Renal cortex interstitium (tissue), 11 donors: ENCODE data around the gene PRMT6. TPM values are rescaled to one million over a fixed set of nuclear protein-coding genes. Genes with fewer than 3 reads are reported as not detected.
"Not testable (repeated sequence)": the region's sequence is repeated elsewhere in the genome, so short reads cannot be mapped to it uniquely, and the experiment has no call there.

ENCODE experiments used
- DNase-seq, 11 donors: peaks; one replicate each; pipeline ENCODE4 v3.0.0-alpha.2; 2013; ENCODE audit warnings: low read depth in 9 of 11, low spot score in 4 of 11; ENCODE audit errors: extremely low read depth in 1 of 11
- polyA plus RNA-seq, 3 donors: library from polyadenylated mRNA; unstranded; fragments of 120-200 nt; gene quantifications; one replicate each; pipeline ENCODE4 v1.2.1, GENCODE V29; 2013; ENCODE audit not compliant: insufficient read length in 3 of 3

Gene PRMT6
- polyA plus RNA-seq, 3 donors, result 38.9 to 44.6 (median 44.2) TPM

GRCh38 chr1:107058245-107059032 is 2.0 kb downstream of the PRMT6 start:
- DNase-seq, result peak in 1 of 11 donors; percentile 17

DNA sequence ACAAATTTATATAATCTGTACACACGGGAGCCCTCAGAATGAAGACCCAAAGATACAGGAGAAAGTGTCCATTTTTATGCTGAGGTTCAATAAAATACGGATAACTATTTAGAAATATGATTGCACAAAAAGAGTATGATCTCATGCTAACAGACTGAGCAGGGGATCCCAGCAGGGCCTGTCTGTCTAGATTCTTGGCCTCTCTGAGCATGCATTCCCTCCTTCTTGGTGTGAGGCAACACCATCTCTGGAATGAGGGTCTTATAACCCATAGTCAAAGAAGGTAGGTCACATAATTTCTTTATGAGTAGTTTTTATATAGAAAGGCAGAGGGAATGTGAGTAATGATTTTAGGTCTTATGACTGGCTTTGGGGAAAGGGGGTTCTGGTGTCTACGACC is 5.4 kb downstream of the PRMT6 start:
- DNase-seq, result no peak

DNA sequence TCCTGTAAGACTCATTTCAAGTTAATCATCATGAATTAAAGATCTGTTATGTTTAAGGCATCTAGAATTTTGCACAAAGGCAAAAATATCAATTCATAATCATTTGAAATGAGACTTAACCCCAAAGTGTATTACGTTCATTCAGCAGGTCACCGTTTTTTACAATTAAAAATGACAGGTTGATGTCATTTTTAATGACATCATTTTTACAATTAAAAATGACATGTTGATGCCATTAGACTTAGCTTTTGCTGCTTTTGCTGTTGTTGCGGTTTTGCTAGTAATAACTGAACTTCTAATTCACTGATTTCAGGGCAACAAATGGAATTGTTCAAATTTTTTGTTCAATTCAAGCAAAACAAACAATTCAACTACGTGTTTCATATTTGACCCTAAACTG is 17.0 kb downstream of the PRMT6 start:
- DNase-seq, result no peak

- no peak for DNase-seq
These were observed 20.4 kb downstream of the PRMT6 start for GRCh38 chr1:107076841-107077240.

GRCh38 chr1:107079249-107079648 is 22.8 kb downstream of the PRMT6 start:
- DNase-seq, result no peak

DNA sequence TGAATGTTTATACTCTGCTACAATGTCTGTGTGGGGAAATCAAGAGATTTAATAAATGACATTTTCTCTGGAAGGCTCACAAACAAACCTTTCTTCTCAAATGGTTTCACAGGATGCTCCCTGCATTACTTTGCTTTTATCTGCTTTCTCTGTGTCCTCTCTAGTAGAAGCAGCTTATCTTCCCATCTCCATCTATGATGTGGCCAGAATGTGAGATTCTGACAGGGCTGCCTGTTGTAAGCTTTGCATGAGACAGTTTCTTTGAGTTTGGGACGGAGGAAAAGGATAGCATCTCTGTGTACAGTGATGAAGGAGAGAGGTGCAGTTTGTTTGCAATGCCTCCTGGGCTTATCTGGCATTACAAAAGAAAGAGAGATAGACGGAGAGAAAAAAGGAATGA is 24.6 kb downstream of the PRMT6 start:
- DNase-seq, result no peak

DNA sequence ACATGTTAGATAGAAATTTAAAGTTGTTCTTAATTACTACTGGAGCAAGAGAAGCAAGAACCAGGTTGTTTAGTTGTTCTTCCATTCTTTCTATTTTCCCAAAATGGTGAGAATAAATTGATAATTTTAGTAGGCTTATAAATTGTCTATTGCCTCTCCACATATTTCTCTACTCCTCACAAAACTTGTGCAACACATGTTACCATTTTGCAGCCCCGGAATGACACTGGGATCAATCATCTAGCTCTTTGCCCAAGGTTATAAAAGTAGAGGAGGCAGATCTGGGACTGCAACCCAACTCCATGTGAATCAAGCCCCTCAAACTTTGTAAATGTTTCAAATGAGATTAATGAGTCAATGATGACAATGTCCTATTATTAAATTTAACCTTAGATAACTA is 34.9 kb downstream of the PRMT6 start:
- DNase-seq, result no peak

DNA sequence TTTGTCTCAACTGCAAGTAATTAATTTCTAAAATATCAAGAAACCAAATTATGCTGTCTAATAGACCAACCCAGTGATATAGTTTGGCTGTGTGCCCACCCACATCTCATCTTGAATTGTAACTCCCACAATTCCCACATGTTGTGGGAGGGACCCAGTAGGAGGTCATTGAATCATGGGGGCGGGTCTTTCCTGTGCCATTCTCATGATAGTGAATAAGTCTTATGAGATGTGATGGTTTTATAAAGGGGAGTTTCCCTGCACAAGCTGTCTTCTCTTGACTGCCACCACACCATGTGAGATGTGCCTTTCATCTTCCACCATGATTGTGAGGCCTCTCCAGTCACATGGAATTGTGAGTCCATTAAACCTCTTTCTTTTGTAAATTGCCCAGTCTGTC is 36.9 kb downstream of the PRMT6 start:
- not testable (repeated sequence) for DNase-seq

- DNase-seq, result no peak
These were observed 39.2 kb downstream of the PRMT6 start for GRCh38 chr1:107095647-107096046.

- DNase-seq, result no peak
These were observed 40.2 kb downstream of the PRMT6 start for GRCh38 chr1:107096690-107097089.

DNA sequence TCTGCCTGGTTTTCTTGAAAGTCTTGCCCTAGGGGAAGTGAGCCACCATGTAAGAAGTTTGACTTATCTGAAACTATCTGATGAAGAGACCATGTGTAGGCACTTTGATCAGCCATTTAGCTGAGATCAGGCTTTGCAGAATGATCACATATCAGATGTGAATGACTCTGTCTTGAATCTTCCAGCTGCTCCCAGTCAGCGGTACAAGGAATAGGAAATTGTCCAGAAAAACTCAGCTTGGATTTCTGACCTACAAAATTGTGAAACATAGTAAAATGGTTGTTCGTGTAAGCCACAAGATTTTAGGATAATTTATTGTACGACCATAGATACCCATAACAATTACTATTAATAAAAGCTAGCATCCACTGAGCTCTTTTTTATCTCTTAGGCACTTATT is 42.5 kb downstream of the PRMT6 start:
- DNase-seq, result no peak

DNA sequence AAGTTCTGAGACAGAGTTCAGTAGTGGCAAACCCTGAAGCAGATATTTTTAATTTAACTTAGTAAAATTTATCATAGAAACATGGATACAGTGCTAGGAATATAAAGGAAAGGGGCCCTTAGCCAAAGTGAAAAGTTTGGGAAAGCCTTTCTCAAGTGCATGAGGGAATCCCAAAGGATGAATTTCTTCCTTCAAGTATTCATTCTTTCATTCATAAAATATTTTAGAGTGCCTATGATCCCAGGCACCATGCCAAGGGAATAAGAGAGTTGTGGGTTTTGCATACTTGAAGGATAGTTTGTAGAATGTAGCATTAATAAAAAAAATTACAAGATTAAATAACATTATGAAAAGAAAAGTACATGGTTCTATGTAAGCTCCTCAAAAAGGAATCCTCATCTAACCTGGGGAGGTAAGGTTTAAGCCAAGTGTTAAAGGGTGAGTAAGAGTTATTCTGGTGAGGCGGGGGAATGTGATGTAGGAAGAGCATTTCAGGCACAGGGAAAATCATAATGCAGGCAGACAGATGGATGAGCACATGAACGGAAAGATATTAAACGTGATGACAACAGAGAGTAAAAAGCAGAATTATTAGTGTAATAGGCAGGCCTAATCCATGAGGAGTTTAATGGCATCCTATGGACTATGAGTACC is 44.0 kb downstream of the PRMT6 start:
- DNase-seq, result no peak

DNA sequence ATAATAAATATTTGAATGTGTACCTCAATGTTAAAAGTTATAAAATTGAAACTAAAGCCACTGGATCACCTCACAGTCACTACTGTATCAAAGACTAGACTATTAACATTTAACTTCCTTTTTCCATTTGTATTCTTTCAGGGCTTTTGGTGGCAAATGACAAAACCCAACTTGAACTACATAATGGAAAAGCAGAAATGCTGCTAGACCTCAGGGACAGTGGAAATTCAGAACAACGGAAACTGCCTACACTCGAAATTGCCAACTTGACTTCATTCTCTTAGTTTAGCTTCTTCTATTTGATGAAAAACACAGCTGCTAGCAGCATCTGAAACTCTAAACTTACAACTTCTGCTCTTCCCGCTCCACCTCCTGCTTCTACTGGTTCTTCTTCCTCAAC is 49.4 kb downstream of the PRMT6 start:
- no peak for DNase-seq

Other genes with a start within 250 kb of the PRMT6 start
- gene NTNG1, start 84.4 kb downstream of the PRMT6 start, polyA plus RNA-seq, result 10 to 100 TPM; 26.3 to 28.4 (median 26.5) TPM